Keratinocyte (primary cell): ENCODE results near the gene ATRX. TPM values are rescaled to one million over a fixed set of nuclear protein-coding genes. Genes with fewer than 3 reads are reported as not detected.
"Not testable (repeated sequence)": the region's sequence is repeated elsewhere in the genome, so short reads cannot be mapped to it uniquely, and the experiment has no call there.

Experiments
- DNase-seq: peaks from one replicate; pipeline ENCODE4 v3.0.0-alpha.2; 2011; ENCODE audit warnings: low read depth, missing footprints, low spot score
- FAIRE-seq: peaks from 2 replicates; lab custom pipeline; 2011; peaks lifted over from hg19 to GRCh38; lab: Jason Lieb, UNC
- H2AFZ ChIP-seq: 2 replicates; pipeline ENCODE4 v1.6.0; 2012; ENCODE audit warnings: low read length, control low read depth, inconsistent platforms; ENCODE audit not compliant: control insufficient read depth
- H3K27ac ChIP-seq: 2 replicates; pipeline ENCODE4 v1.5.1; 2011; ENCODE audit warnings: low read length; ENCODE audit not compliant: control insufficient read depth, insufficient read depth
- H3K27me3 ChIP-seq: 3 replicates; pipeline ENCODE4 v1.6.0; 2011; ENCODE audit warnings: low read length; ENCODE audit not compliant: control insufficient read depth, insufficient read depth; ENCODE audit errors: extremely low read depth
- H3K36me3 ChIP-seq, 2 experiments: 2 replicates in 1 of 2; 3 replicates in 1 of 2; pipeline ENCODE4 v1.5.1; 2011; ENCODE audit warnings: low read length in 2 of 2, mild to moderate bottlenecking in 1 of 2; ENCODE audit not compliant: control insufficient read depth in 2 of 2, insufficient read depth in 2 of 2; ENCODE audit errors: extremely low read depth in 1 of 2
- H3K4me1 ChIP-seq: 3 replicates; pipeline ENCODE4 v1.5.1; 2011; ENCODE audit warnings: low read length; ENCODE audit not compliant: control insufficient read depth, insufficient read depth; ENCODE audit errors: extremely low read depth
- H3K4me2 ChIP-seq: 3 replicates; pipeline ENCODE4 v1.6.0; 2011; ENCODE audit warnings: low read depth, low read length; ENCODE audit not compliant: control insufficient read depth, insufficient read depth; ENCODE audit errors: extremely low read depth
- H3K4me3 ChIP-seq, 3 experiments: fragments of 200-600 bp in 1 of 3; sonication (generic) in 1 of 3; 2 replicates in 2 of 3; 3 replicates in 1 of 3; pipeline ENCODE4 v1.5.1; 2011 to 2016; ENCODE audit warnings: low read length in 3 of 3, mild to moderate bottlenecking in 3 of 3, control low read depth in 2 of 3, inconsistent platforms in 1 of 3, low read depth in 1 of 3, mixed read lengths in 1 of 3, mixed run types in 1 of 3, moderate library complexity in 1 of 3; ENCODE audit not compliant: control insufficient read depth in 2 of 3, insufficient read depth in 2 of 3; ENCODE audit errors: extremely low read depth in 1 of 3
- H3K79me2 ChIP-seq: 2 replicates; pipeline ENCODE4 v1.6.0; 2012; ENCODE audit warnings: low read length; ENCODE audit not compliant: control insufficient read depth, insufficient read depth
- H3K9ac ChIP-seq: 3 replicates; pipeline ENCODE4 v1.6.0; 2011; ENCODE audit warnings: low read length; ENCODE audit not compliant: control insufficient read depth, insufficient read depth; ENCODE audit errors: extremely low read depth
- H3K9me1 ChIP-seq: 3 replicates; pipeline ENCODE4 v1.6.0; 2011; ENCODE audit warnings: low read length; ENCODE audit not compliant: control insufficient read depth, insufficient read depth; ENCODE audit errors: extremely low read depth
- H3K9me3 ChIP-seq: 2 replicates; pipeline ENCODE4 v1.5.1; 2012; ENCODE audit warnings: low read depth, low read length; ENCODE audit not compliant: control insufficient read depth
- H4K20me1 ChIP-seq: 3 replicates; pipeline ENCODE4 v1.6.0; 2011; ENCODE audit warnings: low read length; ENCODE audit not compliant: control insufficient read depth, insufficient read depth; ENCODE audit errors: extremely low read depth
- EZH2 ChIP-seq: IDR thresholded peaks from one replicate; pipeline ENCODE4 v1.6.1; 2012; ENCODE audit warnings: inconsistent platforms, mild to moderate bottlenecking, low read length, moderate library complexity
- dilution Hi-C: fragments of 300-500 bp; cut with MboI; formaldehyde crosslinking; loops from one replicate; pipeline ENCODE4 v1.7.0; 2020; ENCODE audit warnings: low sequenced_read_pairs; ENCODE audit not compliant: extremely low pct_ligation_motif_present
- polyA plus RNA-seq, 5 experiments: library from polyadenylated mRNA; depleted of rRNA in 3 of 5; stranded (reverse) in 3 of 5; stranded (forward) in 1 of 5; unstranded in 1 of 5; fragments of >200 nt; gene quantifications; 1 replicate in 1 of 5; 2 replicates in 3 of 5; 3 replicates in 1 of 5; pipeline versions ENCODE4 v1.2.1 to v1.2.3, GENCODE V29; 2011 to 2012; ENCODE audit warnings: missing spikeins in 2 of 5, low read depth in 1 of 5, low replicate concordance in 1 of 5
- TF ChIP-seq, protein P1 (sequence below), 3 experiments: IDR thresholded peaks in 1 of 3; conservative IDR thresholded peaks in 1 of 3; optimal IDR thresholded peaks in 1 of 3; 2 replicates in 2 of 3; 3 replicates in 1 of 3; pipeline versions ENCODE3 to v1.5.1; 2011; ENCODE audit warnings: low read length in 3 of 3, mild to moderate bottlenecking in 3 of 3, moderate library complexity in 2 of 3, control low read depth in 1 of 3, inconsistent platforms in 1 of 3; ENCODE audit not compliant: insufficient read depth in 2 of 3; ENCODE audit errors: extremely low read depth in 1 of 3

ATRX gene
- polyA plus RNA-seq, 1 donor (not counting 4 experiments of a cell fraction or from before 2014, with no cell fraction given), result 31.3 TPM

DNA sequence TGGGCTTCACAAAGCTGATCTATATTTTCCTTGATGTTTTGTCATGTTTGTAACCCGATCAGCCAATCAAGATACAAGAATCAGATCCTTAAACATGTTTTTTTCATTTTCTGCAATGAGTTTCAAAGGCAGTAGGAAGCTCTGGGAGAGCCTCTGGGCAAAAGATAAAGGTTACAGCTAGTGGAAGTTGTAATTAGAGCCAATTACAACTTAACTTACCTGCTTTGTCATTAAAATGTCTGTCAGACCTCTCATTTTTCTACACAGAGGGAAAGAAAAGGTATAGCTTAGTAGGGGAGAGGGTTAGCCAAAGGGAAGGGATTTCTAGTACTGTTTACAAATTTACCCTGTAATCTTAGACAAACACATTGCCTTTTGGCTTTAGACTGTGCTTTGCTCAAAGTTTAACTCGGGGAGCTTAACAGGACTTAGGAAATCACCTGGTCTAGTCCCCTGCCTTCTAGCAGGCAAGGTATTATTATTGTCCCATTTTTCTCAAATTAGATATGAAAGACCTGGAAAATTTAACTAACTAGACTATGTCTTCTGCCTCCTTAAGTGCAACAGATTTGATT lies 283.0 kb downstream of the ATRX start:
- Histone ChIP-seq H4K20me1 (no peaks in the 10 kb centered on the region), H3K4me2 (no peak overlapping the region), H3K9me1 (no peaks in the 10 kb centered on the region), H3K27me3 (no peaks in the 10 kb centered on the region), H3K79me2 (no peaks in the 10 kb centered on the region), H3K9ac (no peak overlapping the region), H2AFZ (no peak overlapping the region), H3K4me1 (no peaks in the 10 kb centered on the region), H3K27ac (no peak overlapping the region), H3K36me3 (no peaks in the 10 kb centered on the region), H3K4me3 (no peak overlapping the region), H3K9me3 (no peaks in the 10 kb centered on the region)
- TF ChIP-seq EZH2, result no peak
- TF ChIP-seq, protein P1, sequence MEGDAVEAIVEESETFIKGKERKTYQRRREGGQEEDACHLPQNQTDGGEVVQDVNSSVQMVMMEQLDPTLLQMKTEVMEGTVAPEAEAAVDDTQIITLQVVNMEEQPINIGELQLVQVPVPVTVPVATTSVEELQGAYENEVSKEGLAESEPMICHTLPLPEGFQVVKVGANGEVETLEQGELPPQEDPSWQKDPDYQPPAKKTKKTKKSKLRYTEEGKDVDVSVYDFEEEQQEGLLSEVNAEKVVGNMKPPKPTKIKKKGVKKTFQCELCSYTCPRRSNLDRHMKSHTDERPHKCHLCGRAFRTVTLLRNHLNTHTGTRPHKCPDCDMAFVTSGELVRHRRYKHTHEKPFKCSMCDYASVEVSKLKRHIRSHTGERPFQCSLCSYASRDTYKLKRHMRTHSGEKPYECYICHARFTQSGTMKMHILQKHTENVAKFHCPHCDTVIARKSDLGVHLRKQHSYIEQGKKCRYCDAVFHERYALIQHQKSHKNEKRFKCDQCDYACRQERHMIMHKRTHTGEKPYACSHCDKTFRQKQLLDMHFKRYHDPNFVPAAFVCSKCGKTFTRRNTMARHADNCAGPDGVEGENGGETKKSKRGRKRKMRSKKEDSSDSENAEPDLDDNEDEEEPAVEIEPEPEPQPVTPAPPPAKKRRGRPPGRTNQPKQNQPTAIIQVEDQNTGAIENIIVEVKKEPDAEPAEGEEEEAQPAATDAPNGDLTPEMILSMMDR (optimal IDR thresholded peaks at IDR 0.05 in 1 of 3, IDR thresholded peaks at IDR 0.05 in 1 of 3, conservative IDR thresholded peaks at IDR 0.05 in 1 of 3; ENCODE audit: extremely low read depth in 1 of 3, insufficient read depth in 2 of 3, low read length in 3 of 3), result no peak
- no peak for DNase-seq
- FAIRE-seq, result no peak
- dilution Hi-C loops, result no loop called here

DNA sequence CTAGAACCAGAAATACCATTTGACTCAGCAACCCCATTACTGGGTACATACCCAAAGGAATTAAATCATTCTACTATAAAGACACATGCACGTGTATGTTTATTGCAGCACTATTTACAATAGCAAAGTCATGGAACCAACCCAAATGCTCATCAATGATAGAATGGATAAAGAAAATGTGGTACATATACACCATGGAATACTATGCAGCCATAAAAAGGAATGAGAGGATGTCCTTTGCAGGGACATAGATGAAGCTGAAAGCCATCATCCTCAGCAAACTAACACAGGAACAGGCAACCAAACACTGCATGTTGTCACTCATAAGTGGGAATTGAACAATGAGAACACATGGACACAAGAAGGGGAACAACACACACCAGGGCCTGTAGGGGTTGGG lies 285.9 kb downstream of the ATRX start:
- H3K4me3 ChIP-seq, dilution Hi-C loops, DNase-seq, H3K27ac ChIP-seq, H3K79me2 ChIP-seq, H3K9me1 ChIP-seq, FAIRE-seq, H2AFZ ChIP-seq, H3K36me3 ChIP-seq, H3K4me2 ChIP-seq, H3K9me3 ChIP-seq, H3K27me3 ChIP-seq, H3K9ac ChIP-seq, H3K4me1 ChIP-seq, H4K20me1 ChIP-seq: not testable (repeated sequence)
